ENCODE measurements around the gene TMEM107.

Gene TMEM107

DNA sequence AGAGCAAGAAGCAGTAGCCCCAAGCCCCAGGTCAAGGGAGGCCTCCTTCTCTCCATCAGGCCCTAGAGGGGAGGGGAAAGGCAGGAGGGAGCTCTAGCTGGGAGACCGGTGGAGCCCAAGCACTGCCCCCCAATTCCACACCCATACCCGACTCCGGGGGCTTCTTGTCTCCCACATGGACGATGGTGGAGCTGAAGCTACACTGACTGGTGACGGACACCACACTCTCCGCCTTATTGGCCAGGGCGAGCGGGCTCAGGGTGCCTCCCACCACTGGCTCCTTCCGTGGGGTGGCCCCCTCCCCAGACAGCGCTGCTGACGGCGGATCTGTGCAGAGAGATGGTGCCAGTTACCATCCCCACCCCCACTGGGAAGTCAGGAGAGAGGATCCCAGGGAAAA lies 30.4 kb downstream of the TMEM107 start:
- H3K9me3 ChIP-seq (ENCODE audit: control insufficient read depth, insufficient read depth, low read depth, low read length), result no peaks in the 10 kb centered on the region
- no peak overlapping the region for H3K4me3 ChIP-seq (ENCODE audit: low read depth, low read length)
- H3K4me1 ChIP-seq (ENCODE audit: control insufficient read depth, insufficient read depth, low read length), result peaks cover 2% of the 10 kb centered on the region
- H3K36me3 ChIP-seq (ENCODE audit: control insufficient read depth, insufficient read depth, low read length), result peaks cover 83% of the 10 kb centered on the region
- H3K27me3 ChIP-seq (ENCODE audit: control insufficient read depth, insufficient read depth, low read length), result no peaks in the 10 kb centered on the region
- H3K9ac ChIP-seq (ENCODE audit: low read length), result no peak overlapping the region
- H3K27ac ChIP-seq (ENCODE audit: low read depth, low read length), result no peak overlapping the region

DNA sequence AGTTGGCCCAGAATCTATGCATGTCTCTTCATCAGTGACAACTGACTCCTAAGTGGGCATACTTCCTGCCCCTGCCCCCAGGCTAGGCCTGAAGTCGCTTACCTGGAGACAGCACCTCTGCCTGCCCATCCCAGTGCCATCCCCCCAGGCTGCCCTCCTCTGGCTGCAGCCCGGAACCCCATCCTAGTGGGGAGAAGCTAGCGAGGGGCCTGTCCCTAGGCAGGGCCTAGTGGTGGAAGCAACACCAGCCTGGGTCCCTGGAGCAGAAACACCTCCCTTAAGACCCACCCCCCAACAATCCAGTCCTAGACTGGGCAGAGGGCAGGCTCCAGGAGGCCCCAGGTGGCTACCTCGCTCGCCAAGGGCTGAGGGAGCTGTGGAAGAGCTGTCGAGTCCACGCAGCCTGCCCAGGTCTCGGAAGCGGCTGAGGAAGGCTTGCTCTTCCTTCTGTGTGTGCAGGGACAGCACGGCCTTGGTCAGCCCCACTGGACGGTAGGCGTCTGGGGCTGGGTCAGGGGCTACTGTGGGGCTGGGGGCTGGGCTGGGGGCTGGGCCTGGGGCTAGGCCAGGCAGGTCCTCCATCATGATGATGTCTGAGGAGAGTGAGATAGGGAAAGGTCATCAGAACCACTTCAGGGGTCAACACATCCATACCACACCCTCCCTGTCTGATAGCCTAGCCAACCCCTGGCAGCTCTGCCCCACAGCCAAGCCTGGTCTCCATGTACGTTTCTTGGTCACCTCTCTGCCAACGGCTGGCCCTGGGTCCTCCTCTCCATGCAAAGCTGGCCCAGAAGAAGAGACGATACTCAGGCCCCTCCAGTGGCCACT lies 31.6 kb downstream of the TMEM107 start:
- H3K27me3 ChIP-seq (ENCODE audit: control insufficient read depth, insufficient read depth, low read length), result no peaks in the 10 kb centered on the region
- no peaks in the 10 kb centered on the region for H3K4me1 ChIP-seq (ENCODE audit: control insufficient read depth, insufficient read depth, low read length)
- H3K4me3 ChIP-seq (ENCODE audit: low read depth, low read length), result no peak overlapping the region
- no peaks in the 10 kb centered on the region for H3K9me3 ChIP-seq (ENCODE audit: control insufficient read depth, insufficient read depth, low read depth, low read length)
- peaks cover 86% of the 10 kb centered on the region for H3K36me3 ChIP-seq (ENCODE audit: control insufficient read depth, insufficient read depth, low read length)
- no peak overlapping the region for H3K9ac ChIP-seq (ENCODE audit: low read length)
- H3K27ac ChIP-seq (ENCODE audit: low read depth, low read length), result no peak overlapping the region

DNA sequence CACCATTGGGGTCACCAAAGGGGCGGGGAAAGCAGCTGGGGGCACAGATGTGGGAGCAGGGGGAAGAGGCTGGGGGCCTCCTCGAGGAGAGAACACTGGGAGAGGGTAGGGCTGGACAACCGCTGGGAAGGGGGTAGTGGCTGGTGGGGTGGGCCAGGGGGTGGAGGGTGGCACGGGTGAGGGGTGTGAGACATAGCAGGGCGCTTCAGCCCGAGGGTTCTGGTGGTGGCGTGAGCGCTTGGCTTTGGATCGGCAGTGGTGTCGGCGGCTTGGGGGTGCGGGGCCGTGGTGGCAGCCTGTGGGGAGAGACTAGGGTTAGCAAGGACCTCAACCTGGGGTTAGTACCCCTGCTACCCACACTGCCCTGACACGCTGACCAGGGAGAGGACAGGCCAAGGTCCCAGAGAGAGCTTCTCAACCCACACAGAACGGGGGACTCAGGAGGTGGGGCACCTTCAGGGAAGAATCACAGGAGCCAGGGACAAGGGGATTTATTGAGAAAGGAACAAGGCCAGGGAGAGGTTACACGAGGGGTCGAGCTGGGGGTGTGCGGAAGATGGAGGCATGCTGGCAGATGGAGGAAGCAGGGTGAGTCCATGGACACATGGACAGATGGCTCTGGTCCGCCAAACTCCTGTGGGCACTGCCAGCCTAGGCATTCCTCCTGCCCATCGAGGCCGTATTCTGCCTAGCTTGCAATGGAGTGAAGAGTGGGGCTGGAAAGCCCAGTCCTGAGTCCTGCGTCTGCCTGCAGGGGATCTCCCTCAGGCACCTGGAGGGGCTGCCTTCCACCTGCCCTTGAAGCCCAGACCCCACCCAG lies 32.4 kb downstream of the TMEM107 start:
- H3K9ac ChIP-seq (ENCODE audit: low read length), result no peak overlapping the region
- no peaks in the 10 kb centered on the region for H3K27me3 ChIP-seq (ENCODE audit: control insufficient read depth, insufficient read depth, low read length)
- no peaks in the 10 kb centered on the region for H3K9me3 ChIP-seq (ENCODE audit: control insufficient read depth, insufficient read depth, low read depth, low read length)
- no peaks in the 10 kb centered on the region for H3K4me1 ChIP-seq (ENCODE audit: control insufficient read depth, insufficient read depth, low read length)
- H3K4me3 ChIP-seq (ENCODE audit: low read depth, low read length), result no peak overlapping the region
- H3K36me3 ChIP-seq (ENCODE audit: control insufficient read depth, insufficient read depth, low read length), result peaks cover 79% of the 10 kb centered on the region
- no peak overlapping the region for H3K27ac ChIP-seq (ENCODE audit: low read depth, low read length)

DNA sequence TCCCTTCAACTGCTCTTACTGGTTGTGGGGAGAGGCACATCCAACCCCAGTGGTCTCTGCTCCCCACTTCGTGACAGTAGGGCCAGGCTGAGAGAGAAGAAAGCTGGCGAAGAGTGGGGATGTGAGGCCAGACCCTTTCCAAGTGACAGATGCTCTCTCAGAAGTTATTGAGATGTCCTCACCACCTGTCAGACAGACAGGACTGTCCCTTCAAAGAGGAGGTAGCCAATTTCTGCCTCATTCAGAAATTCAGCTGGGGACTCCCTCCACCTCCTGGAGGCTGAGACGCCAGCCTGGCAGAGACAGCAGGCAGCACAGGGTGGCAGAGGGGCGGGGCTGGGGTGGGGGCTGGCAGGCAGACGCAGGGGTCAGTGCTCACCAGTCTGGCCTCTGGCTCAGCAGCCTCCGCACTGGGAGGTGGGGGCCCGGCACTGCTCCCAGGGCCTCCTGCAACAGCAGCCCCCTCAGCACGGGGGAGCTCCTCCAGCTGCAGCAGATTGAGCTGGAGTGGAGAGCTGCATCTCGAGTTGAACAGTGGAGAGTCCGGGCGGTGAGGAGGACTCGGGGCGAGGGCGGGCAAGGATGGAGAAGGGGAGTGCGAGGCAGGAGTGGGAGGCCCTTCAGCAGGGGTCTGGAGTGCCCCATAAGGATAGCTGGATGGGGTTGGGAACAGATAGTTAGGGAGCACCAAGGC lies 33.1 kb downstream of the TMEM107 start:
- H3K36me3 ChIP-seq (ENCODE audit: control insufficient read depth, insufficient read depth, low read length), result peaks cover 71% of the 10 kb centered on the region
- no peaks in the 10 kb centered on the region for H3K4me1 ChIP-seq (ENCODE audit: control insufficient read depth, insufficient read depth, low read length)
- H3K27ac ChIP-seq (ENCODE audit: low read depth, low read length), result no peak overlapping the region
- no peaks in the 10 kb centered on the region; the same call in 1 of the 2 replicates for H3K27me3 ChIP-seq (ENCODE audit: control insufficient read depth, insufficient read depth, low read length)
- no peak overlapping the region for H3K9ac ChIP-seq (ENCODE audit: low read length)
- no peaks in the 10 kb centered on the region for H3K9me3 ChIP-seq (ENCODE audit: control insufficient read depth, insufficient read depth, low read depth, low read length)
- H3K4me3 ChIP-seq (ENCODE audit: low read depth, low read length), result no peak overlapping the region

DNA sequence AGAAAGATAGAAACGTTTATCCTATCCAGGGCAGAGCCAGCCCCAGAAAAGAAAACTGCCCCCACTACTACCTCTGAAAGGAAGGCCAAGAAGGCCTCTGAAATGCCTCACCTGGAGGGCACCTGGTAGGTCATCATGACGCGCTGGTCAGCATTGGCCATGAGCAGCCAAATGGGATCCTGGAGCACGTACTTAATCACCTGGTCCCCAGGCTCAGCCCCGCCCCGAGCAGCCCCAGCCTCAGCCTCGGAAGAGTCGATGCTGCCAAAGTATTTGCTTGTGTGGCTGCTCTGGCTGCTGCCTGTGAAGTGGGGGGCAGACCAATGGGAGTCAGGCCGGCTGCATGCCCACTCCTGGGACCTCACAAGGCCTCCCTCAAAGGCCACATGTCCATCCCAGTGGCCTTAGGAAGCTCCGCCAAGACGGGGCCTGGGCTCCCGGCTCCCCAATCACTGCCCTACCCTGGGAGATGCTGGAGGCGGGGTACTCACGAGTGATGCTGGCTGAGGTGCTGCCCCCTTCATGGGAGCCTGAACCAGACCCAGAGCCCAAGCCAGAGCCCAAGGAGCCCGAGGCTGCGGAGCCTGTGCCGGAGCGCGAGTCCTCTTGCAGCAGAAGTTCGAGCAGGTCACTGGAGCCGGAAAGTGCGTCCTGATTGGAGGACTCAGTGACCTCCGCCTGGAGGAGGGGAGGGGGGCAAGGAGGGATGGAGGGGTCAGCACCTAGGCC lies 33.9 kb downstream of the TMEM107 start:
- H3K27ac ChIP-seq (ENCODE audit: low read depth, low read length), result no peak overlapping the region
- H3K9ac ChIP-seq (ENCODE audit: low read length), result no peak overlapping the region
- peaks cover 64% of the 10 kb centered on the region for H3K36me3 ChIP-seq (ENCODE audit: control insufficient read depth, insufficient read depth, low read length)
- H3K27me3 ChIP-seq (ENCODE audit: control insufficient read depth, insufficient read depth, low read length), result peaks cover 6% of the 10 kb centered on the region
- H3K9me3 ChIP-seq (ENCODE audit: control insufficient read depth, insufficient read depth, low read depth, low read length), result no peaks in the 10 kb centered on the region
- no peak overlapping the region for H3K4me3 ChIP-seq (ENCODE audit: low read depth, low read length)
- H3K4me1 ChIP-seq (ENCODE audit: control insufficient read depth, insufficient read depth, low read length), result peaks cover 4% of the 10 kb centered on the region; the same call in 1 of the 2 replicates

DNA sequence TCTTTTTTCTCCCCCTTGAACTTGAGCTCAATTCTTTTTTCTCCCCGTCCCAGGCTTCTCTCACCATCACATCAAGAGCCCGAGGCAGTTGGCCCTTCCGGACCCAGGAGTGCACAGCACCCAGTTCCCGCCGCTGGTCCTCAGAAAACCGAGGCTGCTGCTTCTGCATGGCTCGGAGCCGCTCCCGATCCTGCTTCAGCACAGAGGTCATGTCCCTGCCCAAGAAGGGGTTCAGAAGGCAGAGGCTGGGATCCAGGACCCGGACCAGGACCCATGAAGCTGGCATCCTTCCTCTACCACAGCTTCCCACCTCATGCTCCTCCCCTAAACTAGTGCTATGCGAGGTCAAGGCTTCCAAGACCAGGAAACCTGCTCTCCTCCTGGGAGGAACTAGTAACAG lies 34.4 kb downstream of the TMEM107 start:
- H3K4me1 ChIP-seq (ENCODE audit: control insufficient read depth, insufficient read depth, low read length), result peaks cover 4% of the 10 kb centered on the region; the same call in 1 of the 2 replicates
- no peak overlapping the region for H3K27ac ChIP-seq (ENCODE audit: low read depth, low read length)
- peaks cover 10% of the 10 kb centered on the region for H3K27me3 ChIP-seq (ENCODE audit: control insufficient read depth, insufficient read depth, low read length)
- no peak overlapping the region for H3K4me3 ChIP-seq (ENCODE audit: low read depth, low read length)
- no peak overlapping the region for H3K9ac ChIP-seq (ENCODE audit: low read length)
- peaks cover 58% of the 10 kb centered on the region for H3K36me3 ChIP-seq (ENCODE audit: control insufficient read depth, insufficient read depth, low read length)
- H3K9me3 ChIP-seq (ENCODE audit: control insufficient read depth, insufficient read depth, low read depth, low read length), result no peaks in the 10 kb centered on the region

DNA sequence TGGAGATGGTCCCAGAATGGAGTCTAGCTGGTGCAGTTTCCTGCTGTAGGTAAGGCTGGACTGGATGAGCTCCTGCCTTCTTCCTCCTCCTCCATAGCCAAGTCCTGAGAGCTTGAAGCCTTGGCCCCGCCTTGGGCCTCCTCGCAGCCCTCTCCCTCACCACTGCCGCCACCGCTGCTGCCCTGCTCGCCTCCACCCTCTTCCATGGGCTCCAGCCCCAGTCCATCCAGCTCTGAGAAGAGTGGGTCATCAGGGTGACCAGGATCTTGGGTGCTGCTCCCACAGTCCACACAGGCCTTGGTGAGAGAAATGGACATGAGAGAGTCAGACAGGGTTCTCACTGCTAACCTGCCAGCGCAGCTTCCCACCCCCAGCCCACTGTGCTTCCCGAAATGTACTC lies 35.1 kb downstream of the TMEM107 start:
- peaks cover 14% of the 10 kb centered on the region for H3K27me3 ChIP-seq (ENCODE audit: control insufficient read depth, insufficient read depth, low read length)
- peaks cover 4% of the 10 kb centered on the region; the same call in 1 of the 2 replicates for H3K4me1 ChIP-seq (ENCODE audit: control insufficient read depth, insufficient read depth, low read length)
- no peak overlapping the region for H3K9ac ChIP-seq (ENCODE audit: low read length)
- H3K36me3 ChIP-seq (ENCODE audit: control insufficient read depth, insufficient read depth, low read length), result peaks cover 52% of the 10 kb centered on the region
- H3K27ac ChIP-seq (ENCODE audit: low read depth, low read length), result no peak overlapping the region
- no peak overlapping the region for H3K4me3 ChIP-seq (ENCODE audit: low read depth, low read length)
- H3K9me3 ChIP-seq (ENCODE audit: control insufficient read depth, insufficient read depth, low read depth, low read length), result no peaks in the 10 kb centered on the region

DNA sequence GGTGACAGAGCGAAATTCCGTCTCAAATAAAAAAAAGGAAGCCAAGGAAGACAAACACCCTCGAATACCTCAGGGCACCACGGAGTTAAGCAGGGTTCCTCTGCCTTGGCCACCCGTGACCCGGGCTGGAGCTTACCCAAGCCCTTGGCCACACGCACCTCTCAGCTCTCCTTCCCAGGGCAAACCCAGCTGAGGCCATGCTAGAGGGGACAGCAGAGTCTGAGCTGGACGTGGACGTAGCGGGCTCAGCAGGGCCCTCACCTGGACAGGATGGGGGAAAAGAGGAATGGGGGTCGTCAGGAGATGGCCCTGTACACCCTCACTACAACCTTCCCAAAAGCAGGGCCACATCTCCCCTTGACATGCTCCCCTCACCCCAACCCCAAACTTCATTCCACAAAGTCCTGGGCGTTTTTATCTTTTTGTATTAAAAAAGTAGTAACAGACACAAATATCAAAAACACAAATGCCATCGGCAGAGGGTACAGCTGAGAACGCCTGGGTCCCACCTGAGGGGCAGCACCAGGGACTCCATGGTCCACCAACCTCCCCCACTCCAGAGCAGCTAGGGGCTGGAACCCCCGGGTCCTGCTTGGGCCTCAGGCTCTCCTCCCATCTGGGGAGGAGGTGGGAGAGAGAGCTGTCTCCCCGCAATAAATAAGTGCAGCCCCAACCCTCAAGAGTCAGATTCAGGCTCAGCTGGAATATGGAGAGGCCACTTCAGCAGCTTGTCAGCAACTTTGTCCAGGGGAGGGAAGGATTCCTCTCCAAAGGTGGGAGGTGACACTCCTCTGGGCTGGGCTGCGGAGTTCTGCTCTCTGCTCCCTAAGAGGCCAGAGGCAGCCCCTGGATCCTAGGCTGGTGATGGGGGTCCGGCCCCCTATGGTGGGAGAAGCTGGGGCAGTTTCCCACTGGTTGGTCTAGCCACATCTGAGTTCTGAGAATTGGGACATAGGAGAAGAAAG lies 35.8 kb downstream of the TMEM107 start:
- Histone ChIP-seq H3K9ac (ENCODE audit: low read length) (no peak overlapping the region), H3K4me1 (ENCODE audit: control insufficient read depth, insufficient read depth, low read length) (peaks cover 4% of the 10 kb centered on the region; the same call in 1 of the 2 replicates)

DNA sequence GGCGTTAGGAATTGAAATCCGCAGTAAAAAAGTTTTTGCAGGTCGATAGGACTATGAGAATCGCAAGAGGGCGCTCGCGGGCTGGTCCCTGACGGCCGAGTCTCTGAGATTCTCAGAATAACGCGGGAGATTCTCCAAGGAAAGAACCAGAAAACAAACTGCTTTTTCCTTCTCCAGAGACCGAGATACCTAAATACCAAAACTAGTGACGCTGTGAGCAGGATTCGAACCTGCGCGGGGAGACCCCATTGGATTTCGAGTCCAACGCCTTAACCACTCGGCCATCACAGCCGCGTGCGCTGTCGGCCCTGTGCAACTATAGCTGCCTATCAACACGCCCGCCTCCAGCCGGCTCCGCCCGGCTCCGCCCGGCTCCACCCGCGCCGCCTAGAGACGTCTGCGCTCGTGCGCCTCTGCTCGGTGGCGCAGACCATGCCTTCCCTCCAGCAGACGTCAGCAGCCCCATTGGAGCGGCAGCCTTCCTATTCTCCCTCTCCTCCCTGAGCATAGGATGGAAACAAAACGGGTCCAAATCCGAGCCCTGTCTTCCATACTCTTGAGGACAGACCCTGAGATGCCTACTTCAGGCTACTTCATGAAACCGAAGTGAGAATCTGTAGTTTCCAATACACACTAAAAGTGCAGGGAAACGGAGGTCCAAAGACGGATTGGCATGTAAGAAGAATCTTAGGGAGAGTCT lies 37.4 kb downstream of the TMEM107 start:
- H3K9me3 ChIP-seq (ENCODE audit: control insufficient read depth, insufficient read depth, low read depth, low read length), result no peaks in the 10 kb centered on the region
- peak overlapping the region; percentile 71 for H3K9ac ChIP-seq (ENCODE audit: low read length)
- H3K4me3 ChIP-seq (ENCODE audit: low read depth, low read length), result peak overlapping the region; percentile 82
- H3K4me1 ChIP-seq (ENCODE audit: control insufficient read depth, insufficient read depth, low read length), result peaks cover 6% of the 10 kb centered on the region
- H3K27ac ChIP-seq (ENCODE audit: low read depth, low read length), result no peak overlapping the region
- peaks cover 32% of the 10 kb centered on the region for H3K36me3 ChIP-seq (ENCODE audit: control insufficient read depth, insufficient read depth, low read length)
- peaks cover 14% of the 10 kb centered on the region for H3K27me3 ChIP-seq (ENCODE audit: control insufficient read depth, insufficient read depth, low read length)

More for the DNA sequence above, 35.8 kb downstream of the TMEM107 start:
- H3K27ac ChIP-seq (ENCODE audit: low read depth, low read length), result no peak overlapping the region
- peaks cover 14% of the 10 kb centered on the region for H3K27me3 ChIP-seq (ENCODE audit: control insufficient read depth, insufficient read depth, low read length)
- no peak overlapping the region for H3K4me3 ChIP-seq (ENCODE audit: low read depth, low read length)
- H3K36me3 ChIP-seq (ENCODE audit: control insufficient read depth, insufficient read depth, low read length), result peaks cover 45% of the 10 kb centered on the region
- no peaks in the 10 kb centered on the region for H3K9me3 ChIP-seq (ENCODE audit: control insufficient read depth, insufficient read depth, low read depth, low read length)
